NCI-H2196 (cell line): Measurements from ENCODE around the gene FAM3C.
"Not testable (repeated sequence)": the region's sequence is repeated elsewhere in the genome, so short reads cannot be mapped to it uniquely, and the experiment has no call there.

ENCODE experiments used
- DNase-seq: peaks from one replicate; lab custom pipeline; 2025; ENCODE audit not compliant: unreplicated experiment; lab: John Stamatoyannopoulos, UW

Gene FAM3C

DNA sequence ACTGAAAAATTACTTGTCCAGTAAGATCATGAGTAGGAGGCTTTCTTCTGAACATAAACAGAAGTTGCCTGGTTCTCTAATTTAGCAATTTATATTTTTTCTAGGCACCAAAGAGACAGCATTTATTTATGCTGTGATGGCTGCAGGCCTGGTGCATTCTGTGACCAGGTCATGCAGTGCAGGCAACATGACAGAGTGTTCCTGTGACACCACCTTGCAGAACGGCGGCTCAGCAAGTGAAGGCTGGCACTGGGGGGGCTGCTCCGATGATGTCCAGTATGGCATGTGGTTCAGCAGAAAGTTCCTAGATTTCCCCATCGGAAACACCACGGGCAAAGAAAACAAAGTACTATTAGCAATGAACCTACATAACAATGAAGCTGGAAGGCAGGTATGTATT is 64.5 kb downstream of the FAM3C start:
- DNase-seq: no peak

DNA sequence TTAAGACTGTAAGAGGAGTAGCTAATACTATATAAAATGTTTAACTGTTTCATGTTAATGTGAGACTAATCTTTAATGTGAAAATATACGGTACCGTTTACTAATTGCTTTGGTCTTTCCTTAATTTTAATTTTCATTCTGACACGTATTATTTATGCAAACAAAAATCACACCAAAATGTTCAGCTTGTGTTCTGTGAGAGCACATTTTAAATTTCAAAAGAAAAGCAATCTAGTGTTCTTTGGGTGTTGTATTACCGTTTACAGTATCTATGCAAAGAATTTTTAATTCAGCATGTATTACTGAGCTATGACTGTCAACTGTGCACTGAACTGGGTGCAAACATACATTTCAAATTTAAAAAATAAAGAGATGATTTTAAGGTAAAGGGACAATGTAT is 65.1 kb downstream of the FAM3C start:
- DNase-seq: no peak

DNA sequence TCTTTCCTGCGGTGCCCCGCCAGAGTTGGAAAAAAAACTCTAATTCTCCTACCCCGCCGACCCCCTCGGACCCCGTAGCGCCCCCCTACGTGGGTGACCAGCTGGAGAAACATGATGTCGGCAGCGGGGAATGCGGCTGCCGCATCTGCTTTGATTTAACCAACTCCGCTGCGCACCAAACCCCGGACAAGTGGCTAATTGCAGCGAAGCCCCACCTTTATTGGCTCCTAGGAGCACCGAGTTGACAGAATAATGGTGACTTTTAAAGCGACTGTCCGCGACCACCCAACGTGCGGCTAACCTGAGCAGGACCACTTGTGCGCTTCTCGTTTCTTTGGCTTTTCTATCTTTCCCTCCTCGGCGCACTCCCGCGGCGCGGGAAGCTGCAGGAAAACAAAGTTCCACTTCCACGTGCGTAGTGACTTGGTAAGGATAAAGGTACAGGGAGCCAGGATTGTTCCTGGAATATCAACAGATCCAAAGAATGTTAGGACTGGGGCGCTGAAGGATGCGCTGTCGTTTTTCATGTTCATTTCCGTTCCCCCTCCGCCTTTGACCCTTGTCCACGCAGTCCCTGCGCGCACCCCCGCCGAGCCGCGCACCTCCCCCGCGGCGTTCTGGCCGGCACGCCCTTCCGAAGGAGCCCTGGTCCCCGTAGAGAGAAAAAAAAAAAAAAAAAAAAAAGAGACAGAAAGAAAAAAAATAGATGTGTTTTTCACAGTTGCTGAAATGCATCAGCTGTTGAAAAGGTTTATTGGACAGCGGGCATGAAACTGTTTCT is 65.9 kb downstream of the FAM3C start:
- no peak for DNase-seq

DNA sequence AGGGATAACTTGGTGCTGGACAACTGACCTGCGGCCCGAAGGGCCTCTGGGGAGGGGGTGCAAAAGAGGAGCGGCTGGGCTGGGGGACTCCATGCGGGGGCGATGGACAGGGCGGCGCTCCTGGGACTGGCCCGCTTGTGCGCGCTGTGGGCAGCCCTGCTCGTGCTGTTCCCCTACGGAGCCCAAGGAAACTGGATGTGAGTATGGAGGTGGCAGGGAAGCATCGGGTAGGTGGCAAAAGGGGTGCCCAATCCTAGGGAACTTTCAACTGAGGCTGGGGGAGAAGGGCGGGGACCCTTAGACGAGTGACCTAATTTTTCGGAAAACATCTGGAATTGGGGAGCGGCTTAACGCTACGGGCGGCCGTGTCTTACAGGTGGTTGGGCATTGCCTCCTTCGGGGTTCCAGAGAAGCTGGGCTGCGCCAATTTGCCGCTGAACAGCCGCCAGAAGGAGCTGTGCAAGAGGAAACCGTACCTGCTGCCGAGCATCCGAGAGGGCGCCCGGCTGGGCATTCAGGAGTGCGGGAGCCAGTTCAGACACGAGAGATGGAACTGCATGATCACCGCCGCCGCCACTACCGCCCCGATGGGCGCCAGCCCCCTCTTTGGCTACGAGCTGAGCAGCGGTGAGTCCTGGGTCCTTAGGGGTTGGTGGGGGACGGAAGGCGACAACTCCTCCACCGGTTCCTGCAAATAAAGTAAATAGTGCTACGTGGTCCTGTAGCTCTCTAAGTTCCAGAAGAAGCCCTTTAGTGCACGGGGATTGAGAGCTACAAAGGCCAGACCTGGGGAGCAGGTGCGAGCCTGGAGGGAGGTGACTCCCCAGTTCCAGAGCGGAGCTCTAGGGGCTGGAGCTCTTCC is 66.7 kb downstream of the FAM3C start:
- DNase-seq: no peak

DNA sequence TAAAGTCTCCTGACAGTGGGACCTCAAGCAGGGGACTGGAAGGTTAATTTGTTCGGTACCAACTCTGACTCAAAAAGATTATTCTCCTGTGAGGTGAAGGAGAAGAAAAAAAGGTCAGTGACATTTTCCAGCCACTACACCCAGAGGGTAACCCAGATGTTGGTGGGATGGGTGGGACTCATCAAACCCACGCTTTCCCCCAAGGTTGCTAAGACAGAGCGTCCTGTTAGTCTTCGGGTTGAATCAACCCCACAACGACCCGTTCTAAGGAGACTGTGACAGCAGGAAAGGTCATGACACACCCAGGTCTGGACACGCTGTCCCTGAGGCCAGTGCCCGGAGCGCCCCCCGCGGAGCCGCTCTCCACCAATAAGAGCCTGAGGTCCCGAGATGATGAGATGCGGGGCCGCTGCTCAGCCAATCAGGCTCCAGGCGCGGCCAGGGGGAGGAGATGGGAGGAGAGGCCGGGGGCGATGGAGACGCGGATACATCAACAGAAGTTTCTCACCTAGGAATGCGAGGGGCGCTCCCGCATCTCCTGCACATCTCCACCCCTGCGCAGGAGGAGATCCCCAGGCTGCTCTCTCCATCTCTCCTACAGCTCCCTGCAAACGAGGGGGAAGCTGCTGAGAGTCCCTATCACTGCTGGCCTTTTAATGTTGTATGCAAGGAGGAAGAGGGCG is 67.5 kb downstream of the FAM3C start, which contains the start of gene WNT16:
Gene WNT16, plus strand, starts transcription at position 493 of the 683 bp plus-strand sequence. CDS start 293 bp downstream, outside the sequence.
- DNase-seq: no peak

DNA sequence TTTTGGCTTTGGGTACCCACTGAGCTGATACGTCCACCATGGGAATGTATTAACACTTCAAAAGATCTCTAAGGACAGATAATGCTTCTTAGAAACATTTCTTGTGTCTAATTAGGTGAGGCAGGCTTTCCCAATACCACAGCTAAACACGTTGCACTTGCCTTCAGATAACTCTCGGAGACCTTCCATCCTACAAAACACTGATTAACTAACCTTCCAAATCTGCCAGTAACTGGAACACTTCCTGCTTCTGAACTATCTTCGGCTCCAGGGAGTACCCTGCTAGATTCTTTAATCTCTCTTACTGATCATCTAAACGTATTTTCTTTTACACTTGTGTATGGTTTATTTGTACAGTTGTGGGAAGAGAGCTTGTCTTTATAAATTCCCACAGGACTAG is 68.4 kb downstream of the FAM3C start:
- no peak for DNase-seq

DNA sequence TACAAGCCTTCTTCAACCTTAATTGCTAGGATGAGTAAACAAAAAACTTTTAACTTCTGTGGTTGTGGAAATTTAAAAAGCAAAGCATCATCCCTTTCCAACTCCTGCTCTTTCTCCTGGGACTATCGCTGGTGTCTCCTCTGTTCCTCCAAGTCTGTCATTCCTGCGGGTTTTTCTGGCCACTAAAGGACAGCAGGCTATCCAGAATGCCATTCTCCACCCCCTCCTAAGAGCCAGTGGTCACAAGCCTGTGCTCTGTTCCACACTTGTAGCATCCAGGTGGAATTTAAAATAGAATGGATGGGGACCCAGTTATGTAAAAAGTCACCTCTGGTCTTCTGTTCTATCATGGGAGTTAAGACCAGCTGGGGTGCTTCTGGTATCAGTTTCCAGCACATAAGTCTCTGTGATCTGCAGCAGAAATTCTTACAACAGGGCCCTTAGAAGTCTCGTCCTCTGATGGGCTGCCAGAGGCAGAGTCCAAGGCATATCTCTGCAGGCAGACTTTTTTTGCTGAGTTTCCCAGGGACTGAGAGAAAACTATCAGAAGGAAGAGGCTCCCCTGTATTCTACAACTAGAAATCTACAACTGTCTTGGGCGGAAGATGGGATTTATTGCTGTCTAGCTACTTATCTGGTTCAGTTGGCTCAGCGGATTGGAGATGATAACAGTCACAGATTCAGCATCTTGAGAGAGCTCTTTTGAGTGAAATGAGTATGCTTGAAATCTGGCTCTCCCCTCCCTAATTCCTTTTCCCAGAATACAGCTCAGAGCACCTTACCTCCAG is 72.4 kb downstream of the FAM3C start:
- DNase-seq: no peak

DNA sequence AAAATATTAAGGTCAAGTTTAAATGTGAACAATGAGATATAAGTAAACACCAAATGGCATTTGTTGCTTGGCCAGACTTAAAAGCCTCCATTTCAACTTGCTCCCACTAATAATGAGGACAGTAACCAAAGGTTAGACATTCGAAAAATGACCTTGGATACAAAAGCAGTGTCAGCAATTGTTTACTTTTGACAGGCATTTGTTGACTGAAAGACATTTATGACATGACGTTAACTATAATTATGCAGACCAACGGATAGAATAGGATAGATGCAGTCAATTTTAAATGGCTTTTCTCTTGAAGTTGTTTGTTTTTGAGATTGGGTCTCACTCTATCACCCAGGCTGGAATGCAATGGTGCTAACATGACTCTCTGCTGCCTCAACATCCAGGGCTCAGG is 73.6 kb downstream of the FAM3C start:
- DNase-seq: no peak

DNA sequence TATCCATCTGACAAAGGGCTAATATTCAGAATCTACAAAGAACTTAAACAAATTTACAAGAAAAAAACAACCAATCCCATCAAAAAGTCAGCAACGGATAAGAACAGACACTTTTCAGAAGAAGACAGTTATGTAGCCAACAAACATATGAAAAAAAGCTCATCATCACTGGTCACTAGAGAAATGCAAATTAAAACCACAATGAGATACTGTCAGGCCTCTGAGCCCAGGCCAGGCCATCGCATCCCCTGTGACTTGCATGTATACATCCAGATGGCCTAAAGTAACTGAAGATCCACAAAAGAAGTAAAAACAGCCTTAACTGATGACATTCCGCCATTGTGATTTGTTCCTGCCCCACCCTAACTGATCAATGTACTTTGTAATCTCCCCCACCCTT is 80.9 kb downstream of the FAM3C start:
- not testable (repeated sequence) for DNase-seq

DNA sequence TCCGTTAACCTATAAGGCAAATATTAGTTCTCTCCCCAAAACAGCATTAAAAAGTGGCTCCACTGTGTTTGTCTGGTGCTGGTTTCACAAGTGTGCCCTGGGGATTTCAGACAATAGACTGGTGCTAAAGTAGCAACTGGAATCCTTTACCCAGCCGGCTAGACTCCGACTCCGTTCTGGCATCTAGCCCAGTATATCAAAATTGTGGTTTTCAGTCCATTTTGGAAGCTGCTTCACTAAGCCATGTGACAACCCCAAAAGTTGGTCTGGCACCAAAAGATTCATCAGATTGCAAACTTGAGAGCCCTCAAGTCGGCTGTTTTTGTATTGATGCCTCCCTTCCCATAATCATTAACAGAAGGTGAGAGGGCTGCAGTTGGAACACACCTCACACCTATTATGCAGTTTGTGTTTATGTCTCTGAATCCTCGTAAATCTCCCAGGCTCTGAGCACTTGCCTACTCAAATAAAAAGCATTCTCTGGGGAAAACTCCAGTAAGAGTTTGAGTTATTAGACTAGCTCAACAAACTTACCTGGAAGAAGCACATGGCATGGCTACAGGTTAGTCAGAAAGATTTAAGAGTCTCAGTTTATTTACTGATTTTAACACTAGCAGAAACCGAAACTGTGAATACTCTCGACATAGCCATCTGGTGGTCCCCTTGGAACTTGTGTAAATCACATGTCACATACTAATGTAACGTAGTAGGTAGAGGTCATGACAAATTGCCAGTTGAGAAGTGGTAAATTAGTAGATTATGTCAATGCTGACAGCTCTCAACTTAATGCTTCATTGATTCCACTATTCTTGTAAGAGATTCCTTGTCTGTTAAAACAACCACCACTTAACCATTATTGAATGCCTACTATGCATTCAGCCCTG is 82.1 kb downstream of the FAM3C start:
- peak; percentile 40 for DNase-seq

DNA sequence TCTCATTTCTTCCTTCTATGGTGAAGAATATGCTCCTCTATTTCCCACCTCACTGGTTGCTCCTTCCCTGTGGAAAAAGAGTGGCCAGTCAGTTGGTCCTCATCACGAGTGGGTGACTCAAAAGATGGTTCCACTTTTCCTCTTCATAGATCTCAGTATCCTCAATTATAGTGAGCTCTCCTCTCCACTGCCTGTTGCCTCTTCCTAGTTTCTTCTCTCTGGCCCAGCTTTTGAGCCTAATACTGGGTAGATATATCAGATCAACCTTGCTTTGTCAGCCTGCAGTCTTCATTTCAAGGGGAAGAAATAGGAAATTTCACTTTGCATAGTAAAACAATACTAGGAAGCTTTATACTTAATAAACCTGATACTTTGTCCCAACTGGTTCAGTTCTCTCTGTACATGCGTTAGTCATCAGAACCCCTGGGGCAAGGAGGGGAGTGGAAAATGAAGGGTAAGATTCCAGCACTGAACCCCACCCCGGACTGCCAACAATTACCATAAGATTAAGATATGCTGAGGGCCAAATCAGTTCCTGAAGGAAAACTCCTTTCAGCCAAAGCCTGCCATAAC is 82.8 kb downstream of the FAM3C start:
- no peak for DNase-seq

DNA sequence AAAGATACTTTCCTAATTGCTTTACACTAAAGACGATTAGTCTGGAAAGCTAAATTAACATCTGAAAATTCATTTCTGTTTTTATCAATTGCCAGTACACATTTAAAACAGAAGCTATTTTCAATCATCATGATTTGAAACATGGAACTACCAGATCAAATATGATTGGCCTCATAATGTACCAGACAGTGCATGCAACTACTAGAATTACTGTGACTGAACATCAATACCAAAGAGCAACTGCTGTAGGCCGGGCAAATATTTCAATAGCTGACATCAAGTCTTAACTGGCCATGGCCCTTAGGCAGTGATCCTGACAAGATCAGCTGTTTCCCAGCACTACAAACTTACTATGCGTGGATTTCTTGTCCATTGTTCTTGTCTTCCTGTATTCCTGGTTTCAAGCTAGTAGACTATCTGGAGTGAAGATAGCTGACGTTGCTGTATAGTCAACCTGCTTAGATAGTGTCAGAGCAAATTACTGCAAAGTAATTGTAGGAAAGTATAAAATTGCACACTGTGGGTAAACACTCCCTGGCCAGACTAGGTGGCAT is 89.0 kb downstream of the FAM3C start:
- DNase-seq: no peak

DNA sequence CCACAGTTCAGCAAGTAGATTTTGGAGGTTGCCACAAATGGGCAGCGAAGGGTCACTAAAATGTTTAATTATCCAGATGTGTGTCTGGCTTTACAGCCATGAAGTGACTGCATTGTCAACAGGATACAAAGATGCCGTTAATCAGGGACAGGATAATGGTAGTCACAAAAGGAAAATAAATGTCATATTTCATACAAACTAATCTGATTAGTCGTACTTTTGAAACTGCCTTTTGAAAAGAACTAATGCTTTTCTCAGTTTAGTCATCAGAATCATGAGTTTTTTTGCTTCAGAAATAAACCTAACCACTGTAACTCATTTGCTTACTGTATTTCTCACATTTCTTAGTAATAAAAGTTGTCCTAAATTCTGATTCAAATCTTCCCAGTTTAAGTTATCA is 89.5 kb downstream of the FAM3C start:
- no peak for DNase-seq

DNA sequence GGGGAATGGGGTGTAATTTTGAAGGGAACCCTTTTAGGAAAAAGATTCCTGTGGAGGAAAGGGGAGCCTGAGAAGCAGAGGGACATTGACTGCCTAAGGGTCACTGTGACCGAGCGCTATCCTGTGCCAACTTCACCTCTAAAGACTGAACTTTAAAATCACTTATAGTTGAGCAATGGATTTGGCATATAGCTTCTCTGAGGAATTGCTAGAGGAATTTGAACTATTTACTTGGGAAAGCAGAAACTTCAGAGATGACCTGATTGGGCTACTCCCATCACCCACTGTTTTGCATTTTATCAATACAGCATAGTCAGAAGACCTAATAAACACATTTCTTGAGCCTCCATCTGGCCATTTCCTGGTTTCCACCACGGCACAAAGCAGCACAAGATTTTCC is 91.0 kb downstream of the FAM3C start:
- no peak for DNase-seq

DNA sequence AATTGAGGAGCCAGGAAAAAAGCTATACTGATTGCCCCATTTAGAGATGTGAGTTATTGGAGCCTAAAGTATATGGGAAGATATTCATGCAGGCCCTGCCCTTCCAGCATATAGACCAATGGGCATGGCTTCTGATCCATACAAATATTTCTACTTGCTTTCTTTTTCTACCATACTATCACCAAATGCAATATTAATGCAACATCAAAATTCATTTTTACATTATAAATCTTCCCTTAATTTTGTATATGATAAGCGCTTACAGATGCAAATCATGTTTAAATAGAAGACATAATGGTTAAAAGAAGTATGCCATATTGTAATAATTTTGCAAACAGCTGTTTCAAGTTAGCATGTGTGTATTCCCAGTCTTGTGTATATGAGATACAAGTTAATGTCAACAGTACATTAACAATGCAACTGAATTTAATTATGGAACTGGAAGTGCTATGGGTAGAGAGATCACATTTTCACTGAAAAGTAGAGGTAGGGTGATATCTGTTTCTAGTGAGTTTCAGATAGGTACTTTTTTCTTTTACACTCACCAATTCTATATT is 91.9 kb downstream of the FAM3C start:
- DNase-seq: no peak

DNA sequence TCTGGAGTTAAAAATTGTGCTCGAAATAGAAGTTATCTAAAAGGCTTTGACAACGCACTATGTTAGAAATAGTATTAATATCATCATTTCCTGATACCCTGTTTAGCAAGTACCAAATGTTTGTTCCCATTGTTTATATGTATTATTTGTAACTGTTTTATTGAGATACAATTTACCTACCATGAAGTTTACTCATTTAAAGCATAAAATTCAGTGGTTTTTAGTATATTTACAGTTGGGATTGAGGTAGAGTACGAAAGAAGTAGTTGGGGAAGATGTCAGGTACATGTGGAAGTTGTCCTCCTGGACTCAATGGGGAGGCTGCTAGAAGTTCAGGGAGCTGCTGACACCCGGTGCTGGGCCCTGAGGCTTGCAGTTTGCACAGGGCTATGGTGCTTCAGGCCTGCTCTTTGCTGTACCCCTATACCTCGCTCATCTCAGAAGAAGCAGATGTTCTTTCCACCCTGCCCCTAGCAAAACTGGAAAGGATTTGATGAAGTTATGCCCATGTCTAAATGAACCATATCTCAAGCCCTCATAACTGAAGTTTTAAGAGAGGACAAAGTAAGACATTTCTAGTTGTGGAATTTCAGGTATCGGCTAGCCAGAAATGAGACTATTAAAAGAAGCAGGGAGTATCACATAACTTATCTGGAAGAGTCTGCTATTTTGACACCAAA is 92.5 kb downstream of the FAM3C start:
- no peak for DNase-seq

DNA sequence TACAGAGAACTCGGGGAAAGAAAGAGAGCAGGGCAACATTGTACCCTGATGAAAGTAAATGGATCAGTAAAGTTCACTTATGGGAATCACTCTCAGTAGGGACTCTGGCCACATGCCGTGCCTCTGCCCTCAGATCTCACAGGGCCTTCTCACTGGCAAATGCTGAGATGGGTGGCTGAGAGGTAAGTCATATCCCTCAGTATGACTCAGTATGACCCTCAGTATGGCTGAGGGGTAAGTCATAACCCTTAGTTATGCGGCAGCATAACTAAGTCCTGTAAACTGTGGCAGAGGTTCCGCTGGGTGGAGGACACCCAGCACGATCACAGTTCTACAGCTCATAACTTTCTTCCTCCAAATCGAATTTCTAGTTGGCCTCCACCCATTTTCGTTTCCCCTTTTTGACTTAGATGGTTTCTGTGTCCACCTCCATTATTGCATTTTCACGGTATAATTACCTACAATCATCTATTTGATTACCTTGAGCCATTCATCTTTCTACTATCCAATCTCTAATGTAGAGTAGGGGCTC is 93.8 kb downstream of the FAM3C start:
- DNase-seq: no peak
